ENCODE data around the gene PTGER3.

DNA sequence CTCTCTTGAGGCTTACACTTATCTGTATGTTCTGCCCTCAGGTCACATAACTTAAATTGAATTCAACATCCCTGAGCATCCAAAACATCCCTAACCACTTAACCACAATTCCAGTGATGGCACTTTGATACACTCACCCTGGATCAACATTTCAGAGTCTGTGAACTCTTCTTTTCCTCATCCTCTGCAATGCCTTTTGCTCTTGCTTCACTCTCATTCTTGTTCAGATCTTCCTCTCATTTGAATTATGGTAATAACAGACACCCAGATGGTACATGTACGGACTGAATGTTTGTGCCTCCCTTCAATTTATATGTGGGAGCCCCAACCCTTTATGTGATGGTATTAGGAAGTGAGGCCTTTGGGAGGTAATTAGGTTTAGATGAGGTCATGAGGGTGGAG lies 33.4 kb downstream of the PTGER3 start:
- TF ChIP-seq POLR2A (IDR thresholded peaks at IDR 0.05), result no peak
- TF ChIP-seq POLR2AphosphoS5 (IDR thresholded peaks at IDR 0.05), result no peak
- TF ChIP-seq, protein P1, sequence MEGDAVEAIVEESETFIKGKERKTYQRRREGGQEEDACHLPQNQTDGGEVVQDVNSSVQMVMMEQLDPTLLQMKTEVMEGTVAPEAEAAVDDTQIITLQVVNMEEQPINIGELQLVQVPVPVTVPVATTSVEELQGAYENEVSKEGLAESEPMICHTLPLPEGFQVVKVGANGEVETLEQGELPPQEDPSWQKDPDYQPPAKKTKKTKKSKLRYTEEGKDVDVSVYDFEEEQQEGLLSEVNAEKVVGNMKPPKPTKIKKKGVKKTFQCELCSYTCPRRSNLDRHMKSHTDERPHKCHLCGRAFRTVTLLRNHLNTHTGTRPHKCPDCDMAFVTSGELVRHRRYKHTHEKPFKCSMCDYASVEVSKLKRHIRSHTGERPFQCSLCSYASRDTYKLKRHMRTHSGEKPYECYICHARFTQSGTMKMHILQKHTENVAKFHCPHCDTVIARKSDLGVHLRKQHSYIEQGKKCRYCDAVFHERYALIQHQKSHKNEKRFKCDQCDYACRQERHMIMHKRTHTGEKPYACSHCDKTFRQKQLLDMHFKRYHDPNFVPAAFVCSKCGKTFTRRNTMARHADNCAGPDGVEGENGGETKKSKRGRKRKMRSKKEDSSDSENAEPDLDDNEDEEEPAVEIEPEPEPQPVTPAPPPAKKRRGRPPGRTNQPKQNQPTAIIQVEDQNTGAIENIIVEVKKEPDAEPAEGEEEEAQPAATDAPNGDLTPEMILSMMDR (IDR thresholded peaks at IDR 0.05), result no peak

Measured in gastroesophageal sphincter (tissue), 3 donors.